Inflammatory macrophage treated with lipopolysaccharide for 1 hour (primary cell): Measurements from ENCODE around the gene ADSS2.

Experiments
- DNase-seq, 2 donors: peaks; one replicate each; pipeline ENCODE4 v3.0.0-alpha.2; 2020 to 2022

Gene ADSS2

DNA sequence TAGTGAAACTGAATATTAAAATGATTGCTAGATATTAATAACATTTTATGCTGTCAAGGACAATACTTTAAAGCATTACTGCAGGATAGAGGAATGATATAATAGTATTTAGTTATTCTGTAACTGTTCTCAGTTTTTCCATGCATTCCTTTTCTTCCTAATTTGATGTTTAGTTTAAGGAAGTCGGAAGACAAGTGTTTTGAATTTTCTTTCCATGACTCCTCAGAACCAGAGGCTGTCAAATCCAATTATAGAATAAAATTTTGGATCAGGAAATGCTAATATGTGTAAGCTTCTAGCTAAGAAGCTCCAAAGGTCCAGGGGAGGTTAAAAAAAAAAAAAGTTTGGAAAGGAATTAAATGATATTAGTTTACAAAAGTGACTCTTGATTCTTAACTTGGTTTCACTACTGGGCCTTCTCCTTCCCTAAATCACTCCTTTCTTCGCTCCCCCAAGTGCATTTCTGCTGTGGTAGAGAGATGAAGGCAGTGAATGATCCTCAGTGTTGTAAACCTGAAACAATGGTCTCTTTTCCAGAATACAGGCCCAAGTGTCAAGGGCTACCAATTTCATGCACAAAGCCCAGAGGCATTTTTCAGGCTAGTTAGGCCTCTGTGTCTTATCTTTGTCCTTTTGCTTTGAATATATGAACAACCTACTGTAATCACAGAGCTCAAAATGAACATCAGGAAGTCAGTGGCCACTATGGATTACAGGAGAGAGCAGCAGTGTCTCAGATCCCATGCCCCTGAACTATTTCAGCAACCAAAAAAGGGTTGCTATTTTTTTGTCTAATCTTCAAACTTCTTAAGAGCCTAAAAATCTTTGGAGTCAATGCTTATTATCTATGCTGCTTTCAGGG, 6.2 kb downstream of the ADSS2 start:
- DNase-seq, result no peak

DNA sequence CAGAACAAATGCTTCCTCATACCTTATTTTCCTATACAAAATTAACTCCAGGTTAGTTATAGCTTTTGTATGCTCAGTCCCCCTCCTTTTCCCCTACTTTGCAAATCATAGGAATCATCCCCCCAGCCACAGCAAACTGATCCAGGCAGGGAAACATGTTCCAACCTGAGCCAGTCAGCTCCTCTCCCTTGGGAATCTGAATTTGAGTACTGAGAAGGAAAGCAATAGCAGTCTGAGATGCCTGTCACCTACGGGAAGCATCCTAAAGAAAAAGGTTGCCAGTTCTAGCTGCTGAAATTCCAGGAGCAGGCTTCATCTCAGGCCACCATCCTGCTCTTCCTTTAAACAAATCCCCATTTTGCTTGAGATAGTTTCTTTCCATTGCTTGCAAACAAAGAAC, 6.9 kb downstream of the ADSS2 start:
- no peak for DNase-seq

DNA sequence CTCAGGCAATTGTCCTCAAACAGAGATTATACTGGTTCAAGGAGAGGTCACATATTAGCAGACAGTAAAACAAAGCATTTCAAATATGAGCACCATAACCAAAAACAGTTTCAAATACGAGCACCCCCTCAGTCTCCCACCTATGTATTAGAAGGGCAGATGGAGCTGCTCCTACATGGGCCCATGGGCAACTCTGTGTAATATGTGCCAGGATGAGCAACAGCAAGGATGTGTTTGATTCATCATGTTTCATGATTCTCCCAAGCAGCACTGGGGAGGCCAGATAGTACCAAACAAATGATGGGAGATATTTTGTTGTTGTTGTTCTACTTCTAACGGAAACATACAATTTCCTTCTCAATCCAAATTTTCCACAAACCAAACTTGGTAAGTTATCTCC, 8.9 kb downstream of the ADSS2 start:
- DNase-seq, result no peak

DNA sequence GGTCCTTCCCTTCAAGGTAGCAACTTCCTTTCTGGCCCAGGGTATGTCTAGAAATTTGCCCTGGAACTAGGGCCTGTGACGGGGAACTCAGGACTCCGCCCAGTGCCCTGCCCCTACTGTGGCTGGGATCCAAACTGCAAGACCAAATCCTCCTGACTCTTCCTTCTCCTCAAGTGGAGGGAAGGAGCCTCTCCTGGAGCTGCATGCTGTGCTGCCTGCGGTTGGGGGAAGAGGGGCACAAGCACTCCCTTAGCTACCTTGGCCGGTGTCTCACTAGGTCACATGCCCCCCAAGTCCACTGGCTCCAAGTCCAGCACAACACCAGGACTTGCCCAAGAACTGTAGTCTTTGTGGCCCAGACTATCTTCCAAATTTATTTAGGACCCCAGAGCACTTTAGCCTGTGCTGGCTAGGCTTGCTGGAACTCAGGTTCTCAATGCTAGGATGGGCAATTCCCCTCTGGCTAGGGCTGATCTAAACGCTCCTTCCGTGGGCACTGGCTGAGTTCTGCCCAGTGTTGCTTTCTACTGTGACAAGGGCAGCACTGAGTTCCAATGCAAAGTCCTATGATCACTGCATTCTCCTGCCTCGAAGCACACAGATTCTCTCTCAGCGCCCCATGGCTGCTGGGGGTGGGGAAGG, 12.2 kb downstream of the ADSS2 start:
- peak in 1 of 2 donors; percentile 32 for DNase-seq

DNA sequence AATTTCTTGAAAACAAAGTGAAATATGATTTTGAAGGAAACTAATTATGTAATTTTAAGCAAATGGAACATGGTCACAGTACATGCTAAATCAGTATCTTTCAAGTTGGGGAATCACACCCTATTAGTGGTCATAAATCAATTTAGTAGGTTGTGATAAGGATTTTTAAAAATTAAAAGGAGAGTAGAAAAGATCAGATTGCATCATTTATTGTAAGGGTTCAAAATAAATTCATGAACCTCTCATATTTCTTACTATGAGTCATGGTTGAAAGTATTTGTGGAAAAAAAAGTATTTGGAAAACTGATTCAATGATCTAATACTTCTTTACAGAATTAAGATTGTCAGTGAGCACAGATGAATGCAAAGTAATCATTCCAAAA, 14.6 kb downstream of the ADSS2 start:
- no peak for DNase-seq

DNA sequence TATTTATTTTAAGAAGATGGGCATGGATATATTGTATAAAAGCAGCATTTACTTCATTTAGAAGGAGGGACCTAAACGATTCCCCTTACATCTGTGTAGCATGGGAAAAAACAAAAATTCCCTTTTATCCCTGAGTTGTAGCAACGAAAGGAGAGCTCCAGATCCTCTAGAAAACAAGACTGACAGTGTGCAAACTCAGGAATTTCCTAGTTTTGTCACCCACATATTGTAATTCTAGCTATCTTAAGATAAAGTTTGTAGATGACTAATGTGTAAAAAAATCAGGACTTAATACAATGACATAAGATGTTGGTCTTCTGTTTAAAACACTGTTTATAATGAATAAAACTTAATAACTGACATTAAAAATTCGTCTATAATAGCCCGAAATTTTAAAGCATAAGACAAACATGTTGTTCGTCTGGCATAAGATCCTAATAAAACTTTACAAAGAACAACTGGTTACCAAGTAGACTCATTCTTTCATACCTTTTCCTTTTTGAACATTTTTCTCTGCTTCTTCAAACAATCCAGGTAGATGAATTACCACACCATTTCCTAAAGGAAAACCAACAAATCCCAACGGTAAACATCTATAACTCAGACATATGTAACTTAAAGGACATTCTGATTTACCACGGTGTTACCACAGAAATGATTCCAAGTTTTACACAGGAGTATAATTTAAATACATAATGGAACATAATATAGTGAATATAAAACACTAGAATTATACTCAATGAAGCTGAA, 15.2 kb downstream of the ADSS2 start:
- peak; percentile 64 to 65 for DNase-seq

DNA sequence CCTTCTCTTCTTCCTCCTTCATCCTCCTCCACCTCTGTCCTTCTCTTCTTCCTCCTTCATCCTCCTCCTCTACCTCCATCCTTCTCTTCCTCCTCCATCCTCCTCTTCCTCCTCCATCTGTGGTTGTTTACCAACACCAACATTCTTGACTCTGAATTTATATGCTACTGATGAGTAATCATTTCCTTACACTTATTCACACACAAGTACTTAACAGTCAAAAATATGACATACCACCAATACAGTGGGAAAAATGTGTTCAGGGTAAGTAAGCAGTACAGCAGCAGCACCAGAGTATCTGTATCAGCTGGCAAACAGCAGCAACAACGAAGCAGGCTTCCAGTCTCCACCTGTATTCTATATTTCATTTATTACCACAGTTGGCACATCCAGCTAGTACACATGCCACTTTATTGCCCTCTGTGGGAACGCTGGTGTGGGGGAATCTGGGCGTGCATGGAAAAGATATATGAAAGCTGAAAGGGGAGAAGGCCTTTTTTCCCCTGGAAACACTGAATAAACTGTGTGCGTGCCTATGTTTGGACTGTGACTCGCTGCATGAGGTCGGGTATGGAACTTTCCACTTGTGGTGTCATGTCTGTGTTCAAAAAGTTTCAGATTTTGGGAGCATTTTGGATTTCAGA, 16.0 kb downstream of the ADSS2 start:
- DNase-seq, result peak in 1 of 2 donors; percentile 21

DNA sequence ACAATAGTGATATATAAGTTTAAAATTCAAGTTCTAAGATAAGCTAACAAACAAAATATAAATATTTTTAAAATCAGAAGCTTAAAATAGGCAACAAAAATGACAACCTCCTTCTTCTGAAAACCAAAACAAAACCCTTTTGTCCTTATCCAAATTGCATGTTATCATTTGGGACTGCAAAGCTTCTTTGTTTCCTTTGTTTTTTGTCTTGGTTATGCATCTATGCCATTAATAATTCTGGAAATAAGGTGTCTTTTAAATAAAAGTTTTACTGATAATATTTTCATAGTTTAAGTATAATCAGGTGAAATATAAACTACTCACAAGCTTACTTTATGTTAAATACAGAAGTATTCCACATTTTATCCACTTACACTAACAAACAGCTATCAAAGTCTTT, 20.5 kb downstream of the ADSS2 start:
- no peak for DNase-seq

DNA sequence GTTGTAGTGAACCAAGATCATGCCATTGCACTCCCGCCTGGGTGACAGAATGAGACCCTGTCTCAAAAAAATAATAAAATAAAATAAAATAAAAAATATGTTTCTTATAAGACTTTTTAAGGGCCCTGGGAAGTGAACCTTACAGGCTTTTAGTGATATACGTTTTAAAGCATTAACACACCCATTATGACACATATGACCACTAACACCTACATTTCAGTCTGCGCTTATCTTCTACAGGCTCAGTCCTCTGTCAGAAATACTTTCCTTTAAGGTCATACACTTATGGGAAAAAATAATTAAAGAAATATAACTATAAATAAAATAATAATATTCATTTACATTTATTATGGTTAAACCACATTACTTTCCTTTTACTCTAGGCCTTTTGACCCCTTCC, 21.9 kb downstream of the ADSS2 start:
- no peak for DNase-seq

DNA sequence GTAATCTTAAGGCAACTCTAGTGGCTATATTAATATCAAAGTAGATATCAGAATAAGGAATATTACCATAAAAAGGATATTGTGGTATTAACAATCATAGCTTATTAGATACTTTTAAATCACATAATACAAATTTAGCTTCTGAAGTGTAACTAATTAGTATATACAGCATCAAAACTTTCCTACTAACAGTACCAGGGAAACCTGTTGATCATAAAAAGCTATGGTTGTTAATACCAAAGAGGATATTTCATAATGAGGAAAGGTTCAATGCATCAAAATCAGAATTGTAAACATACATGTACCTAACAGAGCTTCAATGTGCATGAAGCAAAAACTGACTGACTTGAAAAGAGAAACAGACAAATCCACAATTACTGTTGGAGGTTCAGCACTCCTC, 24.1 kb downstream of the ADSS2 start:
- DNase-seq, result no peak

DNA sequence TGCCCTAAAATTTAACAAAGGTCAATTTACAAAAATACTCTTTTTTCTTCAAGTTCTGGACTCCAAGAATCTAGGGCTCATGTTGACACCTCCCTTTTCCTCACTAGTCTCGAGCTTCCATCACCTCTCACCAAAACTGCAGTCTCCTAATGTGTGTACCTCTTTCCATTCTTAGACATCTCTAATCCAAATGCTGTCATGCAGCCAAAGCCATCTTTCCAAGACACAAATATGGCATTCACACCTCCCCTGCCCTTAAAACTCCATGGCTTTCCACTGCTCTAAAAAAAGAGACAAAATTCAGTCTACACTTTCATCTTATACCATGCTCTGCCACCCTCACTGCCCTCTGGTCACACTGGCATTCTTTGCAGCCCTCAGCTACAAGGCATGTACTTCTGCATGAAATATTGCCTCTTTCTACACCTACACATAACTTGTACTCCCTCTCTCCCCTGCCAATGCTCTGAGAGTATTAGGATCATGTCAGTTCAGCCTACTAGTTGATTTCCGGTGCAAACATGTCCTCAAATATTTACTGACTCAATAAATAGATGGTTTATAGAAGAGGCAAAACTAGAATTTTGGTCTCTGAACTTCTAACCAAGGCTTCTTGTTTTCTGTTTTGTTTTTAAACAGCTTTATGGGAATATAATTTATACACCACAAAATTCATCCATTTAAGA, 26.9 kb downstream of the ADSS2 start:
- no peak for DNase-seq

DNA sequence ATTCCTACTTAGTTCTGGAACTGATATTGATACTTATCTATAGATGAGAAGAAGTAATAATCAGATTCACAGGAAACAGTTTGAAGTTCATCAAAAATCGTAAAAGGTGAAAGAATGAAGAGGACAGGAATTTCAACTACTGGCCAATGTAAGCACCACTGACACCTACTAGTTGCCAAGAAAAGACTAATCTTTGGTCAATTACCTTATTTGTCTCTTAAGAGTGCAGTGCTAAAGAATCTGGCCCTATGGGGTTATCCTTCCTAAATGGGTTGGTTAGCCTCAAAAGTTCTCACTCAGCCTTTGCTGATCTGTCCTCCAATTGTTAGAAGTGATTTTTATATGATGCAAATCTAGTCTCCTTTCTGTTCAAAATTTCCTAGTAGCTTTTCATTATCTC, 29.5 kb downstream of the ADSS2 start:
- DNase-seq, result no peak

DNA sequence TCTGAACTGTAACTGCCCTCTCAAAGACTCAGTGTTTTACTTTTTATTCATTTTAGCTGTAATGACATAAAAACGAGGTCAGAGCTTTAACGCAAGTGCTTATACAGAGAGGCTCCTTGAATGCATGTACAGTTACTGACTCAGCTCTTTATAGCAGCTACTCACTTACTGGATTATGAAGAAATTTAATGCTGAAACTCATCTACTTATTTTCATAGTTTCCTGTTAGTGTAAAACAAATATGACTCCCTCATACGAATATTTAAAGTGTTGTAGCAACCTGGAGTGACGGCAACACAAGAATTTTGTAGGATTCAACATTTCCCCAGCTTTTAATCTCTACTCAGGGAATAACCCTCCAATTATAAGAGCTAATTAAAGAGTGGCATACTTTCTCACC, 32.7 kb downstream of the ADSS2 start:
- DNase-seq, result no peak

DNA sequence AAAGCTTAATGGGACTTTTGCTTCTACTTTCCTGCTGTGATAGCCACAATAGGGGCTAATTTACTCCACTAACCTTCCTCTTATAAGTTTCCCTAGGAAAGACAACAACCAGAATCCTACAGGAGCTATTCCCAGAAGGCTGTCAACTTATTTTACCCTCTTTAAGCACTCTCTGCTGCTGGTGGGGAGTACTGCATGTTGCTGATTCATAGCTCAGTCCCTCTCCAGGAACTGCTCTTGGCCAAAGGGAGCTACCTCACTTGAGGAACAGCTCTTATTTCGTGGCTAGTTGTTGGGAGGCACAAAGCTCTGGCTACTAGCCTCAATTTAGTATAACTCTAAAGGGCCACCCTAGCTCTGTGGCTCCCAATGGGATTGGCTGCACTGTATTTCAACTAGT, 37.2 kb downstream of the ADSS2 start:
- DNase-seq, result no peak

DNA sequence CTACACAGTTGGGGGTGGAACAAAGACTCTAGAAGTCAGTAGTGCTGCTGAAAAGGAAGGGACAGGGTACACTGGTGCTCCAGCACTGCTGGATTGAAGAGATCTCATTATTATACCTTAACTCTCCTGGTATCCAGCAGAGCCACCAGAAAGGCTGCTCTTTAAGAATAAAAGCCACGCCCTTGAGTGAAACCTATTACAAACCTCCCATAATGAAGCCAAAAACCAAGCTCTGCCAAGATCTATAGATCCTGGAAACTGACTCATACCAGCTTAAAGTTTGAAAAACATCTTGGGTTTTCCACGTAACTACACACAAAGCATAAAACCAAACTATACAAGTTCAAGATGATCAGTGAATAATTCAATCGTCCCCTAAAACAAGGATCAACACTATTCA, 38.0 kb downstream of the ADSS2 start:
- DNase-seq, result no peak

DNA sequence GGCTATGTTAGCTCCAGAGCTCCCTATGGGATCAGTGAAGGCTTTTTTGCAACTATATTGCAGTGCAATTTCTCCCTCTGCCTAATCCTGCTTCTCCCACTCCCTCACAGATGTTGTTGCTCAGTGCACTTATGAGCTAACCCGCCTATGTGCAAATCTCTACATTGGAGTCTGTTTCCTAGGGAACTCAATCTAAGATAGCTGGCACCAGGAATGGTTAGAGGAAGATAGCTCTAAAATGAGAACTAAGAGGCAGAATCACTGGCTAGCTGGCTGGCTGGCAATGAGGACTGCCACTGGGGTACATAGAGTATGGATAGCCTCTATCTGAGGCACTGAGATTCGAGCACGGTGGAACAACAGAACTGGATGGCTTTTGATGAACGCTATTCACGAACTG, 39.5 kb downstream of the ADSS2 start:
- peak in 1 of 2 donors; percentile 17 for DNase-seq

DNA sequence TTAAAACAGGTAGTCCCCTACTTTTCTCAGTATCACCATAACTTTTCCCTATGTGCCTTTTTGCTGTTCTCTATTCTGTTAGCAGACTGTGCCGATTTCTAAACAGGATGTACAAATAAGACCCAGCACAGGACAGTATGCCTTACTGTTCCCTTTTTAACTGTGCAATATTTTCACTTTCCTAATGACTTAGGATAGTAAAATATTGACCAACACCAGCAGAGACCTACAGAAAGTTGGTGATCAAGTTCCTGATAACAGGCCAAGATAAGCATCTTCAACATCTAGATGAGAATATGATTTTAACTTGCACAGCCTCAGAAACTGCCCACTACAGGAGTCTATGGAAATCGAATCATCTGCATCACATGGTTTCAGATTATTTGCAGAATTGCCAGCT, 42.0 kb downstream of the ADSS2 start:
- peak; percentile 77 to 81 for DNase-seq

DNA sequence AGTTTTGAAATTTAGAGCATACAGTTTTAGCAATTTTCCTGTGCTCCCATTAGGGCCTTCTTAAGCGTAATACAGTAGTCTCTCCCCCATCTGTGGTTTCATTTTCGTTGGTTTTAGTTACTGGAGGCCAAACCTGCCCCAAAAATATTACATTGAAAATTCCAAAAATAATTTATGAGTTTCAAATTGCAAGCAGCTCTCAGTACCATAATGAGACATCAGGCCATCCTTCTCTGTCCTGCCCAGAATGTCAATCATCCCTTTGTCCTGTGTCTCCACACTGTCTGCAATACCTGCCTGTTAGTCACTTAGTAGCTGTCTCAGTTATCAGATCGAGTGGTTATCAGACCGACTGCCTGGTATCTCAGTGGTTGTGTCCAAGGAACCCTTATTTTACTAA, 45.4 kb downstream of the ADSS2 start:
- no peak for DNase-seq

DNA sequence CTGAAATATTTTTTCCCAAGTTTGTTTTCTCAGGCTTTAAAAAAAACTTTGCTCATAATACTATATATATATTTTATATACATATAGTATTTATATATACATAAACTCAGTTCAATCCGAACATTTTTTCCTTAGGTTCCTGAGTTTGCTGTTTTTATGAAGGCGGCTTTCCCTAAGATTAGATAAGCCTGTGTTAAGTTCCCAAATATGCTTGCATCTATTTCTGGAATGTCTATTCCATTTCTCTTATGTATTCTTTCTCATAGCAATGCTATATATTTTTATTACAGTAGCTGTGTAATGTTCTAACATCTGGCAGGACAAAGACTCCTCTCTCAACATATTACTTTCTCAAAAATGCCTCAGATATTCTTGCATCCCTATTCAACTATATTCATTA, 45.9 kb downstream of the ADSS2 start:
- no peak for DNase-seq

DNA sequence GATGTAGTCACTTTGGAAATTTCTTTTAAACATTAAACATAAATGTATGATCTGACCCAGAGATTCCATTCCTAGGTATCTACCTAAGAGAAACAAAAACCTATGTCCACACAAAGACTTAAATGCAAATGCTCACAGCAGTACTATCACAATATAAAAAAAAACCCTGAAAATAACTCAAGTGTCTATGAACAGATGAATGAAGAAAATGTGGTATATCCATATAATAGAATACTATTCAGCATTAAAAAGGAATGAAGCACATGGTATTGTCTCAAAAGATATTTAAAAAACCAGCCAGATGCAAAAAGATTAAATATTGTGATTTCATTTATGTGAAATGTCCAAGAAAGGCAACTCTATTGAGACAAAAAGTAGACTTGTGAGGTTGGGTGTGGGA, 48.3 kb downstream of the ADSS2 start:
- no peak for DNase-seq

DNA sequence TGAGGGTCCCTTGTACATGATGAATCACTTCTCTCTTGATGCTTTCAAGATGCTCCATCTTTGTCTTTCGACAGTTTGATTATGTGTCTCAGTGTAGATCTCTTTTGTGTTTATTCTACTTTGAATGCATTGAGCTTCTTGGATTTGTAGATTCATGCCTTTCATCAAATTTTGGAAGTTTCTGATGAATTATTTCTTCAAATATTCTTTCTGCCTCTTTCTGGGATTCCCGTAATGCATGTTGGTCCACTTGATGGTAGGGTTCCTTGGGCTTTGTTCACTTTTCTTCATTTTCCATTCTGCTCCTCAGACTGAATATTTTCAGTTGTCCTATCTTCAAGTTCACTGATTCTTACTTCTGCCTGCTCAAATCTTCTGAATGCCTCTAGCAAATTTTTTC, 50.7 kb downstream of the ADSS2 start:
- no peak for DNase-seq

DNA sequence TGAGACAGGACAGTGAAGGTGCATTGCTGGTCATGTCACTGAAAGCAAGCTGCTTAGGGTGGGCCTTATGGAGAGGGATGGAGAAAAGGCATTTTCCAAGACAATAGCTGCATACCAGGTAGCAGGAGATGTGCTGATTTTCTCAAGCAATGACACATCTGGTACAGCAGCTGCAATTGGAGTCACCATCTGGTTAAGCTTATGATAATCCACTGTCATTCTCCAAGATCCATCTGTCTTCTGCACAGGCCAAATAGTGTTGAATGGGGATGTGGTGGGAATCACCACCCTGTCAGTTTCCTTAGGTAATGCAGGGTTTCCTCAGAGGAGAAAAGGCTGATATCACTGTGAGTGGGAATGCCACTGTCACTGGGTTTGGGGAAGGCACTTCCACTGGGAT, 54.6 kb downstream of the ADSS2 start:
- no peak for DNase-seq

DNA sequence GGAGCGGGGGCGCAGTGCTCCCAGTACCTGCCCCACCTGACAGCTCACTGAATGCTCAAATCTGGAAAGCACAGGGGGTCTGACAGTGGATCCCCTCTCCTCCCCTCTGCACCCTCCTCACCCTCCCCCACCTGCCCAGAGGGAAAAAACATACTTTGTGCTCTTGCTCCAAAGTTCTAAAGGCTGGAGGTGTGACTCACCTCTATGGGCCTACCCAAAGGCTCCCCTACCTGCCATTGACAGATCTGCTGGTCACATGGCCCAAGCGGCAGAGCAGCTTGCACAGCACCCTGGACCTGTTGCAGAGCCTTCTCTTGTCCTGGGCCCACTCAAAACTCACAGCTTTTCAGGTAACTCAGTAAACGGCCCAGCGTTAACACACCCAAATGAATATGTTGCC, 55.7 kb downstream of the ADSS2 start:
- DNase-seq, result no peak
